Ishikawa (cell line): Measurements from ENCODE around the gene EAF1.

Source experiments
- CEBPB ChIP-seq: IDR thresholded peaks from 2 replicates; pipeline ENCODE4 v1.6.1; 2012
- EP300 ChIP-seq: IDR thresholded peaks from 2 replicates; pipeline ENCODE4 v1.6.1; 2012; ENCODE audit warnings: borderline replicate concordance
- MAX ChIP-seq: IDR thresholded peaks from 2 replicates; pipeline ENCODE4 v1.6.1; 2012
- TAF1 ChIP-seq: IDR thresholded peaks from 2 replicates; pipeline ENCODE4 v1.6.1; 2012; ENCODE audit warnings: low read depth, mild to moderate bottlenecking

- TF ChIP-seq CEBPB: no peak
- TF ChIP-seq TAF1: no peak
- TF ChIP-seq EP300: no peak
- TF ChIP-seq MAX: no peak
Observed at GRCh38 chr3:15391007-15391406, 36.4 kb upstream of the EAF1 start.
